Measurements from ENCODE around the gene RWDD3.
A peak's percentile ranks its signal among the peaks of the same experiment; 100 is the strongest.

Gene RWDD3

DNA sequence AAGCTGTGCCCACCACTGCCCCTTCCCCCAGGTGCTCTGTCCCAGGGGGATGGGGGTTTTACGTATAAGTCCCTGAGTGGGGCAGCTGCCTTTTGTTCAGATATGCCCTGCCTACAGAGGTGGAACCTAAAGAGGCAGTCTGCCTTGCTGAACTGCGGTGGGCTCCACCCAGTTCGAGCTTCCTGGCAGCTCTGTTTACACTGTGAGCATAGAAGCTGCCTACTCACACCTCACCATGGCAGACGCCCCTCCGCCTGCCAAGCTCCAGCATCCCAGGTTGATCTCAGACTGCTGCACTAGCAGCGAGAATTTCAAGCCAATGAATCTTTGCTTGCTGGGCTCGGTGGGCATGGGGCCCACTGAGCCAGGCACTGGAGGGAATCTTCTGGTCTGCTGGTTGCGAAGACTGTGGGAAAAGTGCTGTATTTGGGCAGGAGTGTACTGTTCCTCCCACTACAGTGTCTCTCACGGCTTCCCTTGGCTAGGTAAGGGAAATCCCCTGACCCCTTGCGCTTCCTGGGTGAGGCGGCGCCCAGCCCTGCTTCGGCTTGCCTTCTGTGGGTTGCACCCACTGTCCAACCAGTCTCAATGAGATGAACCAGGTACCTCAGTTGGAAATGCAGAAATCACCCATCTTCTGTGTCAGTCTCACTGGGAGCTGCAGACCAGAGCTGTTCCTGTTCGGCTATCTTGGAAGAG lies 17.6 kb upstream of the RWDD3 start:
- DNase-seq (ENCODE audit: low read depth): no peak
- TF ChIP-seq, protein P1, sequence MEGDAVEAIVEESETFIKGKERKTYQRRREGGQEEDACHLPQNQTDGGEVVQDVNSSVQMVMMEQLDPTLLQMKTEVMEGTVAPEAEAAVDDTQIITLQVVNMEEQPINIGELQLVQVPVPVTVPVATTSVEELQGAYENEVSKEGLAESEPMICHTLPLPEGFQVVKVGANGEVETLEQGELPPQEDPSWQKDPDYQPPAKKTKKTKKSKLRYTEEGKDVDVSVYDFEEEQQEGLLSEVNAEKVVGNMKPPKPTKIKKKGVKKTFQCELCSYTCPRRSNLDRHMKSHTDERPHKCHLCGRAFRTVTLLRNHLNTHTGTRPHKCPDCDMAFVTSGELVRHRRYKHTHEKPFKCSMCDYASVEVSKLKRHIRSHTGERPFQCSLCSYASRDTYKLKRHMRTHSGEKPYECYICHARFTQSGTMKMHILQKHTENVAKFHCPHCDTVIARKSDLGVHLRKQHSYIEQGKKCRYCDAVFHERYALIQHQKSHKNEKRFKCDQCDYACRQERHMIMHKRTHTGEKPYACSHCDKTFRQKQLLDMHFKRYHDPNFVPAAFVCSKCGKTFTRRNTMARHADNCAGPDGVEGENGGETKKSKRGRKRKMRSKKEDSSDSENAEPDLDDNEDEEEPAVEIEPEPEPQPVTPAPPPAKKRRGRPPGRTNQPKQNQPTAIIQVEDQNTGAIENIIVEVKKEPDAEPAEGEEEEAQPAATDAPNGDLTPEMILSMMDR (conservative IDR thresholded peaks at IDR 0.05; ENCODE audit: control insufficient read depth, insufficient read depth, low read depth, low read length): no peak
- no peak overlapping the region for H3K4me3 ChIP-seq (ENCODE audit: control insufficient read depth, low read depth, low read length)

DNA sequence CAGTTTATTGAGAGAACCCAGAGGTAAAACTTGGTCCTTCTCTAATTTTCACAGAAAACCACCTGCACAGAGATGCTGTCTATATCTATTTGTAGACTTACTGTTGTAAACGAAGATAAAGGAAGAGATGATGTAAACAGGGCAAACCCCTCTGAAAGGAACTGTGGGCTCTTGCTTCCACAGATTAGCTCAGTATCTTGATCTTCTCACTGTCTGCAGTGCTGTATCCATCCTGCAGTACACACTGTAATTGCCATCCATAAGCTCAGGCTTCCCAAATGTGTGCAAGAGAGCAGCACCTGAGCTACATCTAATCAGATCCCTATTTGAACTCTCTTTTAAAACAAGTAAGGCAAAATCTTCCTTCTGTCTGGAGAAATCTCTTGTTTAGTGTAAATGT lies 16.6 kb upstream of the RWDD3 start:
- TF ChIP-seq, protein P1 (conservative IDR thresholded peaks at IDR 0.05; ENCODE audit: control insufficient read depth, insufficient read depth, low read depth, low read length): no peak
- no peak overlapping the region for H3K4me3 ChIP-seq (ENCODE audit: control insufficient read depth, low read depth, low read length)
- DNase-seq (ENCODE audit: low read depth): no peak

DNA sequence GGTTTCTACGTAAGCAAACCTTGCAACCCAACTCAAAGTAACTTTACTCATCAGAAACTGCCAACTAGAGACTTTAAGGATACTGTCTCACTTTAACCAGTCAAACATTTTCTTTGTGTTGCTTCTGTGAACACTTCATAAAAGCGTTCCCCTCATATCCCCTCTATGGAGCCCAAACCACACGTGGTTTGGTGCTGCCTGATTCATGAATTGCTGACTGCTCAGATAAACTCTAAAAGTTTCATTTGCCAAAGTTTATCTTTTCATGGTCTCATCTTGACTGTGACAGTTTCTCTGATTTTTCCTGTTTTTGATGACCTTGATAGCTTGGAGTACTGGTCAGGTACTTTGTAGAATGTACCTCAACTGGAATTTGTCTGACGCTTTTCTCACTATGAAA lies 14.6 kb upstream of the RWDD3 start:
- no peak for DNase-seq (ENCODE audit: low read depth)
- no peak overlapping the region for H3K4me3 ChIP-seq (ENCODE audit: control insufficient read depth, low read depth, low read length)
- TF ChIP-seq, protein P1 (conservative IDR thresholded peaks at IDR 0.05; ENCODE audit: control insufficient read depth, insufficient read depth, low read depth, low read length): no peak

DNA sequence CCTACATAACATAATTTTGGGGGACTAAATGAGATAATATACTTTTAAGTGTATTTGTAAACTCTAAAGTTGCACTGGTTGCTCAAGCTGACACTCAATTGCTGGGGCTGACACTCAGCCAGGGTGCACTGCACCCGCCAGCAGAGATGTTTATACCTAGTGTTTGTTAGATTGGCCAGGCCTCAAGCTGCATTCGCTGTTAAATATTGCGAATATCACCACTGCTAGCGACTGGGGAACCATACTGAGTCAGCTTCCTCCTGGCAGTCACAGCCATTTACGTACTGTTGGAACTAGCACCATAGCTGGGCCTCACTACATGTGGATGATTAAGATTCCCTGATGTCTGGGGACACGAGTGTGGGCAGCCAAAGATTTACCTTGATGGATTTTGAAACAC lies 12.7 kb upstream of the RWDD3 start:
- TF ChIP-seq, protein P1 (conservative IDR thresholded peaks at IDR 0.05; ENCODE audit: control insufficient read depth, insufficient read depth, low read depth, low read length): no peak
- H3K4me3 ChIP-seq (ENCODE audit: control insufficient read depth, low read depth, low read length): no peak overlapping the region
- DNase-seq (ENCODE audit: low read depth): no peak

DNA sequence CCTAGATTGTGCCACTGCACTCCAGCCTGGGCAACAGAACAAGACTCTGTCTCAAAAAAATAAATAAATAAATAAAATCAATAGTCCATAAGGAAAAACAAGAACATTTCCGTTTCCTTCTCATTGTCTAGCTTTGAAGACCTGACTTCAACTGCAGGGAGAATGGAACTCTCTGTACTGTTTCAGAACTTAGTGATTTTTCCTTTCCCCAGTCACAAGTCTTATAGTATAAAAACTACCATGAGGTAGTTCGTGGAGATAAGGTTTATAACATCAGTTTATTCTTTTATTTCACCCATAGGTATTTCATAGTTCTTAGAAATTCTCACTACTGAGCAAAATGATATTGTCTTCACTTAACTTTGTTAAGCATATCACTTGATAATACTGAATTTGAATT lies 11.4 kb upstream of the RWDD3 start:
- TF ChIP-seq, protein P1 (conservative IDR thresholded peaks at IDR 0.05; ENCODE audit: control insufficient read depth, insufficient read depth, low read depth, low read length): no peak
- no peak for DNase-seq (ENCODE audit: low read depth)
- H3K4me3 ChIP-seq (ENCODE audit: control insufficient read depth, low read depth, low read length): no peak overlapping the region

DNA sequence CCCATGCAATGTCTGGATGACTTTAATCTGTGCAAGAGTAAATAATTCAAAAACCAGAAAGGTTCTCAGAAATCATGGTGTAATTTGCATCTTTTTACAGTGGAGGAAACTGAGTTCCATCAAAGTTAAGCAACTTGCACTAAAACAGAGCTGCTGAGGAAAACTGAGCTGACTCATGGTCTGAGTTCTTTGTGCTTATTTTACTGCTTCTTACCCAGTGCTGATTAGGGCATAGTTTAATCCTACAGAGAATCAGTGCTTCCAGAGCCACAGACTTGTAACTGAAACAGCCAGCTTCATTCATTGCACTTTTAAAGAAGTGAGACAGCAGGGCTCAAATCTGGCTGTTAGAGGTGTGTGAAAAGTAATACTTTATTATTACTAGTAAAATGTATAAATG lies 10.9 kb upstream of the RWDD3 start:
- TF ChIP-seq, protein P1 (conservative IDR thresholded peaks at IDR 0.05; ENCODE audit: control insufficient read depth, insufficient read depth, low read depth, low read length): no peak
- H3K4me3 ChIP-seq (ENCODE audit: control insufficient read depth, low read depth, low read length): no peak overlapping the region
- peak; percentile 56 for DNase-seq (ENCODE audit: low read depth)
